ENCODE measurements around the gene AUTS2. TPM values are rescaled to one million over a fixed set of nuclear protein-coding genes. Genes with fewer than 3 reads are reported as not detected.

AUTS2 gene
- total and polyA plus RNA-seq, 2 experiments from 2014 or later: 32.0 to 91.0 TPM

- Histone ChIP-seq H2AFZ (no peak overlapping the region), H3K4me1 (ENCODE audit: insufficient read depth) (peaks cover 71% of the 10 kb centered on the region), H4K20me1 (replicated peaks; ENCODE audit: insufficient read depth) (peaks cover 24% of the 10 kb centered on the region), H3F3A (replicated peaks; ENCODE audit: low read depth) (no peaks in the 10 kb centered on the region), H3K9me2 (ENCODE audit: insufficient read depth) (no peaks in the 10 kb centered on the region), H3K4me3 (no peak overlapping the region), H3K79me2 (replicated peaks; ENCODE audit: insufficient read depth) (peaks cover 100% of the 10 kb centered on the region), H3K36me3 (ENCODE audit: insufficient read depth) (no peaks in the 10 kb centered on the region), H3K27me3 (ENCODE audit: insufficient read depth) (no peaks in the 10 kb centered on the region), H3K4me2 (no peak overlapping the region), H3K27ac (ENCODE audit: low read depth) (peak overlapping the region; percentile 54; the same call in 1 of the 2 replicates)
- H3K27ac Mint-ChIP-seq: 0 out of 2 replicates have a peak overlapping the region, but pooled peaks have one; percentile 50
- peak in 1 of 2 experiments; percentile 10; a peak in 1 of 4 replicates for TF ChIP-seq CTCF (conservative IDR thresholded peaks at IDR 0.05; ENCODE audit: low read depth in 2 of 2)
- TF ChIP-seq POLR2AphosphoS5 (IDR thresholded peaks at IDR 0.05; ENCODE audit: low read depth): no peak
- H3K9me3 Mint-ChIP-seq: no peaks in the 10 kb centered on the region
- H3K27me3 Mint-ChIP-seq (ENCODE audit: insufficient read depth, low read depth, poor library complexity): peaks cover 13% of the 10 kb centered on the region
- H3K4me1 Mint-ChIP-seq: peaks cover 72% of the 10 kb centered on the region
- H3K4me3 Mint-ChIP-seq: no peak overlapping the region
- peaks cover 8% of the 10 kb centered on the region; the same call in 2 of the 3 replicates for H3K36me3 Mint-ChIP-seq (ENCODE audit: low read depth)
- peak; percentile 69 for DNase-seq (ENCODE audit: low spot score)
- ATAC-seq: peak; percentile 20; the same call in 2 of the 3 replicates
Measured at GRCh38 chr7:70738151-70738885, 1140.0 kb downstream of the AUTS2 start.

- Mint-ChIP-seq H3K36me3 (ENCODE audit: low read depth) (peaks cover 8% of the 10 kb centered on the region; the same call in 2 of the 3 replicates), H3K4me1 (peaks cover 81% of the 10 kb centered on the region), H3K27ac (peak overlapping the region; percentile 53; the same call in 1 of the 2 replicates), H3K4me3 (no peak overlapping the region), H3K9me3 (no peaks in the 10 kb centered on the region), H3K27me3 (ENCODE audit: insufficient read depth, low read depth, poor library complexity) (peaks cover 13% of the 10 kb centered on the region)
- Histone ChIP-seq H3K4me1 (ENCODE audit: insufficient read depth) (peaks cover 80% of the 10 kb centered on the region), H2AFZ (no peak overlapping the region), H3K79me2 (replicated peaks; ENCODE audit: insufficient read depth) (peaks cover 100% of the 10 kb centered on the region), H3F3A (replicated peaks; ENCODE audit: low read depth) (no peaks in the 10 kb centered on the region), H3K4me3 (no peak overlapping the region), H4K20me1 (replicated peaks; ENCODE audit: insufficient read depth) (peaks cover 24% of the 10 kb centered on the region), H3K9me2 (ENCODE audit: insufficient read depth) (no peaks in the 10 kb centered on the region), H3K36me3 (ENCODE audit: insufficient read depth) (no peaks in the 10 kb centered on the region), H3K27ac (ENCODE audit: low read depth) (no peak overlapping the region), H3K4me2 (no peak overlapping the region), H3K27me3 (ENCODE audit: insufficient read depth) (no peaks in the 10 kb centered on the region)
- DNase-seq (ENCODE audit: low spot score) (no peak), ATAC-seq (no peak)
- TF ChIP-seq EZH2phosphoT487 (IDR thresholded peaks at IDR 0.05; ENCODE audit: unreplicated experiment) (no peak), STAT1 (IDR thresholded peaks at IDR 0.05; ENCODE audit: unreplicated experiment) (no peak), POLR2AphosphoS5 (IDR thresholded peaks at IDR 0.05; ENCODE audit: low read depth) (no peak), ZNF462 (CRISPR knock-in tag; IDR thresholded peaks at IDR 0.05) (no peak), NANOG (IDR thresholded peaks at IDR 0.05; ENCODE audit: borderline replicate concordance) (no peak), ZNF331 (CRISPR knock-in tag; IDR thresholded peaks at IDR 0.05; ENCODE audit: low read depth) (no peak)
Measured at GRCh38 chr7:70739646-70740210, 1141.5 kb downstream of the AUTS2 start.

Measured in GM23338 (cell line).